PC-9 (cell line): ENCODE results near the gene DHODH.

ENCODE experiments used
- EZH2 ChIP-seq: fragments of 200-600 bp; sonication (generic); IDR thresholded peaks from 2 replicates; pipeline ENCODE4 v1.8.0; 2017; ENCODE audit warnings: antibody characterized with exemption, low read depth
- TF ChIP-seq, protein P1 (sequence below): fragments of 200-600 bp; sonication (generic); conservative IDR thresholded peaks from 2 replicates; pipeline ENCODE4 v1.6.1; 2017; ENCODE audit warnings: mixed run types, antibody characterized with exemption, mild to moderate bottlenecking, moderate library complexity

DNA sequence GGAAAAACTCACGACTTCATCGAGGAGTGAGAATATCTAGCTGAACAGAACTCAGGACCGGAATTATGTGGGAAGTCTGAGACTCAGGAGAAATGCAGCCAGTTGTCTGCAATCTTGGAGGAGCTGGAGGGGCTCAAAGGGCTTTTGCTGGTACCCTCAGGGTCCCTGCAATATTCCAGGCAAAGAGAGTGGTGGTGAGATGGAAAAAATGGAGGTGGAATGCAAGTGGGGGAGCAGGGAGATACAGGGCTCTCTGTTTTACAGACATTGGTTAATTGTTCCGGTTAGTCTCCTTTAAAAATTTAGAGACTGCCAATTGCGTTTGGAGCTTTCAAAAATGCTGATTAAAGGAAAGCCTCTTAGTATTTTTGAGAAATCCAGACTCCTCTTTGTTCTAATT lies 27.6 kb downstream of the DHODH start:
- TF ChIP-seq, protein P1, sequence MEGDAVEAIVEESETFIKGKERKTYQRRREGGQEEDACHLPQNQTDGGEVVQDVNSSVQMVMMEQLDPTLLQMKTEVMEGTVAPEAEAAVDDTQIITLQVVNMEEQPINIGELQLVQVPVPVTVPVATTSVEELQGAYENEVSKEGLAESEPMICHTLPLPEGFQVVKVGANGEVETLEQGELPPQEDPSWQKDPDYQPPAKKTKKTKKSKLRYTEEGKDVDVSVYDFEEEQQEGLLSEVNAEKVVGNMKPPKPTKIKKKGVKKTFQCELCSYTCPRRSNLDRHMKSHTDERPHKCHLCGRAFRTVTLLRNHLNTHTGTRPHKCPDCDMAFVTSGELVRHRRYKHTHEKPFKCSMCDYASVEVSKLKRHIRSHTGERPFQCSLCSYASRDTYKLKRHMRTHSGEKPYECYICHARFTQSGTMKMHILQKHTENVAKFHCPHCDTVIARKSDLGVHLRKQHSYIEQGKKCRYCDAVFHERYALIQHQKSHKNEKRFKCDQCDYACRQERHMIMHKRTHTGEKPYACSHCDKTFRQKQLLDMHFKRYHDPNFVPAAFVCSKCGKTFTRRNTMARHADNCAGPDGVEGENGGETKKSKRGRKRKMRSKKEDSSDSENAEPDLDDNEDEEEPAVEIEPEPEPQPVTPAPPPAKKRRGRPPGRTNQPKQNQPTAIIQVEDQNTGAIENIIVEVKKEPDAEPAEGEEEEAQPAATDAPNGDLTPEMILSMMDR, result no peak
- TF ChIP-seq EZH2, result no peak
